Ascending aorta (tissue), 2 donors: Measurements from ENCODE around the gene PTMS. TPM values are rescaled to one million over a fixed set of nuclear protein-coding genes. Genes with fewer than 3 reads are reported as not detected.

Source experiments
- DNase-seq, 2 donors: peaks; one replicate each; pipeline ENCODE4 v3.0.0-alpha.2; 2019; ENCODE audit warnings: low spot score in 2 of 2
- H3K27ac ChIP-seq, 2 donors: fragments of 200-600 bp; sonication (generic); one replicate each; pipeline ENCODE4 v1.5.1; 2016 to 2017; ENCODE audit warnings: mild to moderate bottlenecking in 1 of 2
- H3K27me3 ChIP-seq: fragments of 200-600 bp; sonication (generic); one replicate; pipeline ENCODE4 v1.5.1; 2017
- H3K36me3 ChIP-seq, 2 donors: fragments of 200-600 bp; sonication (generic); one replicate each; pipeline ENCODE4 v1.5.1; 2016
- H3K4me1 ChIP-seq, 2 donors: fragments of 200-600 bp; sonication (generic); one replicate each; pipeline ENCODE4 v1.5.1; 2016 to 2017; ENCODE audit warnings: mild to moderate bottlenecking in 1 of 2
- H3K4me3 ChIP-seq, 2 donors: fragments of 200-600 bp; sonication (generic); one replicate each; pipeline ENCODE4 v1.5.1; 2016 to 2017; ENCODE audit warnings: mild to moderate bottlenecking in 1 of 2
- H3K9me3 ChIP-seq, 2 donors: fragments of 200-600 bp; sonication (generic); one replicate each; pipeline ENCODE4 v1.5.1; 2016
- intact Hi-C: fragments of 100-400 bp; cut with DNase I; formaldehyde crosslinking; loops from one replicate; pipeline ENCODE4 v1.15.1; 2023
- total RNA-seq: library from RNA; depleted of rRNA; stranded (reverse); fragments of >200 nt; gene quantifications from one replicate; pipeline ENCODE4 v1.1.0, GENCODE V29; 2016
- TF ChIP-seq, protein P1 (sequence below), 3 experiments: fragments of 200-600 bp in 2 of 3; fragments of 450-650 bp in 1 of 3; sonication (generic) in 2 of 3; IDR thresholded peaks; one replicate each; pipeline ENCODE4 v1.5.1; 2016 to 2019; ENCODE audit warnings: antibody characterized with exemption in 3 of 3, mild to moderate bottlenecking in 1 of 3, moderate library complexity in 1 of 3

The PTMS gene
- total RNA-seq, 1 donor from 2014 or later, result 361 TPM

DNA sequence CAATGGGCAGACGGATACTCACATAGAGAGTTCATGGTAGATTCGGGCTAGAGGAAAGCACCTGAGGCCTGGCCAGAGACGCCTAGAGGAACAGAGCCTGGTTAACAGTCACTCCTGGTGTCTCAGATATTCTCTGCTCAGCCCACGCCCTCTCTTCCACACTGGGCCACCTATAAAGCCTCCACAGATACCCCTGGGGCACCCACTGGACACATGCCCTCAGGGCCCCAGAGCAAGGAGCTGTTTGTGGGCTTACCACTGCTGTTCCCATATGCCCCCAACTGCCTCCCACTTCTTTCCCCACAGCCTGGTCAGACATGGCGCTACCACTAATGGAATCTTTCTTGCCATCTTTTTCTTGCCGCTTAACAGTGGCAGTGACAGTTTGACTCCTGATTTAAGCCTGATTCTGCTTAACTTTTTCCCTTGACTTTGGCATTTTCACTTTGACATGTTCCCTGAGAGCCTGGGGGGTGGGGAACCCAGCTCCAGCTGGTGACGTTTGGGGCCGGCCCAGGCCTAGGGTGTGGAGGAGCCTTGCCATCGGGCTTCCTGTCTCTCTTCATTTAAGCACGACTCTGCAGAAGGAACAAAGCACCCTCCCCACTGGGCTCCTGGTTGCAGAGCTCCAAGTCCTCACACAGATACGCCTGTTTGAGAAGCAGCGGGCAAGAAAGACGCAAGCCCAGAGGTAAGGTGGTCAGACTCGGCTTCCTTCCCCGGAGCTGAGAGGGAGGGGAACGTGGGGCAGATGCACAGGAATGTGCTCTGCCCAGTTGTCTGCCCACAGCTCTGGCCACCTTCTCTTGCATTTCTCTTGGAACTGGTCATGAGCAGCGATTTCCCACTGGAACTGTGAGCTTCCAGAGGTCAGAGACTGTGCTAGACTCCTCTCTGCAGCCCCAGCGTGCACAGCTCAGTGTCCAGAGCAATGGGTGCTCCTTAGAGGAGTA, 23.1 kb downstream of the PTMS start, which contains the start of gene CD4:
Gene CD4, plus strand, starts transcription at position 557 of the 953 bp plus-strand sequence. CDS start 10,611 bp downstream, outside the sequence.
- peak; percentile 51 to 77 for DNase-seq
- H3K36me3 ChIP-seq, result no peaks in the 10 kb centered on the region
- H3K4me3 ChIP-seq, result peak within 1 kb of the TSS in 1 of 2 donors; percentile 42
- H3K27ac ChIP-seq, result peak within 1 kb of the TSS in 1 of 2 donors; percentile 47
- no peaks in the 10 kb centered on the region for H3K9me3 ChIP-seq
- H3K27me3 ChIP-seq, result no peaks in the 10 kb centered on the region
- H3K4me1 ChIP-seq, result no peaks in the 10 kb centered on the region
- intact Hi-C loops, result no loop called here
- TF ChIP-seq, protein P1, sequence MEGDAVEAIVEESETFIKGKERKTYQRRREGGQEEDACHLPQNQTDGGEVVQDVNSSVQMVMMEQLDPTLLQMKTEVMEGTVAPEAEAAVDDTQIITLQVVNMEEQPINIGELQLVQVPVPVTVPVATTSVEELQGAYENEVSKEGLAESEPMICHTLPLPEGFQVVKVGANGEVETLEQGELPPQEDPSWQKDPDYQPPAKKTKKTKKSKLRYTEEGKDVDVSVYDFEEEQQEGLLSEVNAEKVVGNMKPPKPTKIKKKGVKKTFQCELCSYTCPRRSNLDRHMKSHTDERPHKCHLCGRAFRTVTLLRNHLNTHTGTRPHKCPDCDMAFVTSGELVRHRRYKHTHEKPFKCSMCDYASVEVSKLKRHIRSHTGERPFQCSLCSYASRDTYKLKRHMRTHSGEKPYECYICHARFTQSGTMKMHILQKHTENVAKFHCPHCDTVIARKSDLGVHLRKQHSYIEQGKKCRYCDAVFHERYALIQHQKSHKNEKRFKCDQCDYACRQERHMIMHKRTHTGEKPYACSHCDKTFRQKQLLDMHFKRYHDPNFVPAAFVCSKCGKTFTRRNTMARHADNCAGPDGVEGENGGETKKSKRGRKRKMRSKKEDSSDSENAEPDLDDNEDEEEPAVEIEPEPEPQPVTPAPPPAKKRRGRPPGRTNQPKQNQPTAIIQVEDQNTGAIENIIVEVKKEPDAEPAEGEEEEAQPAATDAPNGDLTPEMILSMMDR (IDR thresholded peaks at IDR 0.05), result no peak

- TF ChIP-seq, protein P1 (IDR thresholded peaks at IDR 0.05), result no peak
- no peaks in the 10 kb centered on the region for H3K4me1 ChIP-seq
- intact Hi-C loops, result no loop called here
- peak overlapping the region in 1 of 2 donors; percentile 42 for H3K4me3 ChIP-seq
- no peaks in the 10 kb centered on the region for H3K27me3 ChIP-seq
- H3K36me3 ChIP-seq, result no peaks in the 10 kb centered on the region
- H3K9me3 ChIP-seq, result no peaks in the 10 kb centered on the region
- H3K27ac ChIP-seq, result no peak overlapping the region
- DNase-seq, result no peak
These were observed 24.5 kb downstream of the PTMS start for GRCh38 chr12:6790496-6791150.

- no peak overlapping the region for H3K27ac ChIP-seq
- DNase-seq, result no peak
- intact Hi-C loops, result no loop called here
- no peaks in the 10 kb centered on the region for H3K4me1 ChIP-seq
- H3K9me3 ChIP-seq, result no peaks in the 10 kb centered on the region
- no peaks in the 10 kb centered on the region for H3K36me3 ChIP-seq
- TF ChIP-seq, protein P1 (IDR thresholded peaks at IDR 0.05), result no peak
- no peaks in the 10 kb centered on the region for H3K27me3 ChIP-seq
- peak overlapping the region in 1 of 2 donors; percentile 30 for H3K4me3 ChIP-seq
These were observed 25.9 kb downstream of the PTMS start for GRCh38 chr12:6791931-6792520.

DNA sequence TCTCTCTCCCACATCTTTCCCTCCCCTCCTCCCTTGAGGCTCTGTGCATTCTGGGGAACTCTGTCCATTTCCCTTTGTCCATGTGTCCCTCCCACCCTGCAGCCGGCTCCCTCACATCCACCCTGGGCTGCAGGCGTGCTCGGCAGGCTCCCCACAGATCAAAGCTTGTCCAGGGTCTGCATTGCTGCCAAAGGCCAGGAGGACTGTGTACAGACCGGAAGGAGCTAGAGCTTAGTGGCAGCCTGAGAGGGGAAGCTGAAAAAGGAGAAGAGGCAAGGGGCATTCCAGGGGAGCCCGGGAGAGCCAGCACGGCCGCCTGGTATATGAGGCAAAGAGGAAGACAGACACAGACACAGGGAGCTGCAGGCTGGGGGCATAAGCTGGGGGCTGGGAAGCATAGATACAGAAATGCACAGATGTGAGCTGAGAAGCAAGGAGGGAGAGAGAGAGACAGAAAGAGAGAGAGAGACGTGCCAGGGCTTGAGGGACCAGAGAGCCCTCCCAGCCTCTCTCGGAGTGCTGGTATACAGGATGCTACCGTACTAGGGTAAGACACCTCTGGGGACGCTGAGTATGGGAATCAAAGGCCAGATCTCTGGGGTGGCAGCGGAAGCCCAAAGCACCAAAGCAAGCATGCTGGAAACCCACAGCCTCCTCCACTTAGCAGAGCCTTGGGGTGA, 26.5 kb downstream of the PTMS start:
- Histone ChIP-seq H3K27ac (no peak overlapping the region), H3K9me3 (no peaks in the 10 kb centered on the region), H3K27me3 (no peaks in the 10 kb centered on the region), H3K4me1 (no peaks in the 10 kb centered on the region), H3K4me3 (peak overlapping the region in 1 of 2 donors; percentile 30), H3K36me3 (no peaks in the 10 kb centered on the region)
- intact Hi-C loops, result no loop called here
- TF ChIP-seq, protein P1 (IDR thresholded peaks at IDR 0.05), result no peak
- no peak for DNase-seq

GRCh38 chr12:6795088-6795487, 28.9 kb downstream of the PTMS start:
- no peak for DNase-seq
- no peak overlapping the region for H3K27ac ChIP-seq
- no peaks in the 10 kb centered on the region for H3K4me1 ChIP-seq
- intact Hi-C loops, result no loop called here
- TF ChIP-seq, protein P1 (IDR thresholded peaks at IDR 0.05), result no peak
- no peaks in the 10 kb centered on the region for H3K9me3 ChIP-seq
- no peaks in the 10 kb centered on the region for H3K27me3 ChIP-seq
- H3K36me3 ChIP-seq, result no peaks in the 10 kb centered on the region
- no peak overlapping the region for H3K4me3 ChIP-seq
